Naive B cell (primary cell): Measurements from ENCODE around the gene C4orf36. TPM values are rescaled to one million over a fixed set of nuclear protein-coding genes. Genes with fewer than 3 reads are reported as not detected.
A peak's percentile ranks its signal among the peaks of the same experiment; 100 is the strongest.

Experiments
- ATAC-seq, 2 donors: fragments of 150-1000 bp; cut with Tn5 transposase; 2 replicates each; pipeline ENCODE4 v1.10.0; 2021; ENCODE audit warnings: low read depth in 2 of 2, mild to moderate bottlenecking in 2 of 2, moderate library complexity in 2 of 2
- DNase-seq: peaks from one replicate; pipeline ENCODE4 v3.0.0; 2022
- H3K27ac Mint-ChIP-seq, 6 donors: one replicate each; pipeline ENCODE4 v1.8.0; 2020 to 2022; ENCODE audit warnings: mild to moderate bottlenecking in 6 of 6, mixed read lengths in 6 of 6, moderate library complexity in 5 of 6, inconsistent platforms in 2 of 6
- H3K27me3 Mint-ChIP-seq, 3 donors: one replicate each; pipeline ENCODE4 v1.8.0; 2021 to 2022; ENCODE audit warnings: mixed read lengths in 3 of 3, mild to moderate bottlenecking in 1 of 3
- H3K36me3 Mint-ChIP-seq, 2 donors: one replicate each; pipeline ENCODE4 v1.8.0; 2020 to 2022; ENCODE audit warnings: mixed read lengths in 2 of 2, inconsistent platforms in 1 of 2, mild to moderate bottlenecking in 1 of 2
- H3K4me1 Mint-ChIP-seq, 3 donors: one replicate each; pipeline ENCODE4 v1.8.0; 2020 to 2022; ENCODE audit warnings: mixed read lengths in 3 of 3, inconsistent platforms in 1 of 3, mild to moderate bottlenecking in 1 of 3, moderate library complexity in 1 of 3
- H3K4me3 Mint-ChIP-seq, 8 donors: one replicate each; pipeline ENCODE4 v1.8.0; 2020 to 2022; ENCODE audit warnings: mild to moderate bottlenecking in 8 of 8, mixed read lengths in 8 of 8, moderate library complexity in 8 of 8, inconsistent platforms in 2 of 8
- H3K9me3 Mint-ChIP-seq, 7 donors: one replicate each; pipeline ENCODE4 v1.8.0; 2020 to 2022; ENCODE audit warnings: mixed read lengths in 7 of 7, mild to moderate bottlenecking in 5 of 7, inconsistent platforms in 2 of 7, moderate library complexity in 1 of 7
- polyA plus RNA-seq, 6 donors: library from polyadenylated mRNA; unstranded; fragments of 300-500 nt; fragmentation: Illumina TruSeq; gene quantifications; one replicate each; pipeline ENCODE4 v1.2.3, GENCODE V29; 2021; ENCODE audit warnings: low read depth in 6 of 6

C4orf36 gene
- polyA plus RNA-seq, 6 donors from 2014 or later: not detected

DNA sequence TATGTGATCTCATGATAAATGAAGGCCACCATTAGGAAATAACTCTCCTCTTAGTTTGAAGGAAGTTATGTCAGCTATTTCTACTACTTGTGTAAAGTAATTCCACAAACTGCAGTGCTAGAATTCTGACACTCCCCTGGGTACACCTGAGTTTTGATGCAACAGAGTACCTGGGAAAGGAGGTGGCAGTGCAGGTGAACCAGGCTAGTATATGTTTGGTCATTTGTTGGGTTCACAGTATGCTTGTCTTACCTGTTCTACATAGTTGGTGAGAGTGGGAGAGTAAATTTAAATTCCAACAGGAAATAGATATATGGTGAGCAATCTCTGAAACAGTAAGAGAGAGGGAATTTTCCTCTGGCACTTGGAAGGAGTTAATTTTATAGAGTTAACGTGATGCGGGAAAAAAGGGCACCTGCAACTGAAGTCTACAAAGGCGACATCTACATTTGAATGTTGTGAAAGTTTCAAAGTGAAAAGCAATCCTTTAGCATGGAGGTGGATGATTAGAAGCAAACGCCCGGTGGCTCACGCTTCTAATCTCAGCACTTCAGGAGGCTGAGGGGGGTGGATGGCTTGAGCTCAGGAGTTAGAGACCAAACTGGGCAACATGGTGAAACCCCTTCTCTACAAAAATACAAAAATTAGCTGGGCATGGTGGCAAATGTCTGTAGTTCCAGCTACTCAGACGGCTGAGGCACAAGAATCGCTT lies 34.7 kb downstream of the C4orf36 start:
- Mint-ChIP-seq H3K4me1 (no peaks in the 10 kb centered on the region), H3K36me3 (no peaks in the 10 kb centered on the region), H3K27me3 (no peaks in the 10 kb centered on the region), H3K9me3 (peaks cover 0 to 4% (median 0%) of the 10 kb centered on the region in 7 donors), H3K27ac (no peak overlapping the region), H3K4me3 (no peak overlapping the region)
- ATAC-seq (no peak), DNase-seq (no peak)

DNA sequence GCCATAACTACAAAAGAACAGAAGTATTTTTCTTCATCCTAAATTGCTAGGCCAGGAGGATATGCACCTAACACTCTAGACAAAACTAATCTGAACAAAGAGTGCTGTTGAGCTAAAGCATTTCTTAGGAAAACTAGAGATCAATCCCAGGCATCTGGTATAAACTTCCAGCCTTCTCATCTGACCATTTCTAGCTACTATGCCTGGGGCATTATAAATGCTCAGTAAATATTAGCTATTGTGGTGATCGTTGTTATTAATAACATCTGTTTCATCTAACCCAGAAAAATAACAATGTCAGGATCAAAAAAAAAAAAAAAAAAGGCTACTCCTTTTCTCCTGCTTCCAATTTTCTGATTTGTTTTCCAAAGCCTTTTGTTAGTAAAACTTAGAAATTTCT lies 35.3 kb downstream of the C4orf36 start:
- H3K4me3 Mint-ChIP-seq: no peak overlapping the region

DNA sequence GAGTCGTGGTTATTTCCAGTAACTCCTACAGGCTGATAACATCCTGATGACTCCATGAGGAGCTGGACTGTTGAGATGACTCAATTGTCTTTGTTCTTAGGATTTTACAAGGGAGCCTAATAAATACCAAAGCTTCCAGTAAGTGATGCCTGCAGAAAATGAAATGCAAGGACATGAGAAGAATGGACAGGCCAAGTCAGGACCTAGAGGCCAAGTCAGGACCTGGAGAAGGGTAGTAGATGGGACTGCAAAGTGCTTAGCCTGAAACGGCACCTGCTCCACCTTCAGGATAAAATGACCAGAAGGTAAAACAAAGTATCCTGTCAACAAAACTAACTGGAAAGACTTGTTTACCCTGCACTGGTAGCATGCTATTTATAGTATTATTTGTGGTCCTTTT lies 36.6 kb downstream of the C4orf36 start:
- no peaks in the 10 kb centered on the region for H3K36me3 Mint-ChIP-seq
- DNase-seq (no peak), ATAC-seq (no peak)
- peaks cover 0 to 3% (median 0%) of the 10 kb centered on the region in 7 donors for H3K9me3 Mint-ChIP-seq
- no peaks in the 10 kb centered on the region for H3K27me3 Mint-ChIP-seq
- no peaks in the 10 kb centered on the region for H3K4me1 Mint-ChIP-seq
- no peak overlapping the region for H3K4me3 Mint-ChIP-seq
- H3K27ac Mint-ChIP-seq: no peak overlapping the region

More for the DNA sequence above, 35.3 kb downstream of the C4orf36 start:
- Mint-ChIP-seq H3K36me3 (no peaks in the 10 kb centered on the region), H3K4me1 (no peaks in the 10 kb centered on the region), H3K9me3 (peaks cover 0 to 4% (median 0%) of the 10 kb centered on the region in 7 donors), H3K27ac (no peak overlapping the region), H3K27me3 (no peaks in the 10 kb centered on the region)
- no peak for DNase-seq
- no peak for ATAC-seq

GRCh38 chr4:86853209-86853608 lies 39.0 kb downstream of the C4orf36 start:
- ATAC-seq (no peak), DNase-seq (no peak)
- Mint-ChIP-seq H3K27me3 (no peaks in the 10 kb centered on the region), H3K4me1 (no peaks in the 10 kb centered on the region), H3K9me3 (peaks cover 0 to 9% (median 0%) of the 10 kb centered on the region in 7 donors), H3K4me3 (no peak overlapping the region), H3K36me3 (no peaks in the 10 kb centered on the region), H3K27ac (no peak overlapping the region)

DNA sequence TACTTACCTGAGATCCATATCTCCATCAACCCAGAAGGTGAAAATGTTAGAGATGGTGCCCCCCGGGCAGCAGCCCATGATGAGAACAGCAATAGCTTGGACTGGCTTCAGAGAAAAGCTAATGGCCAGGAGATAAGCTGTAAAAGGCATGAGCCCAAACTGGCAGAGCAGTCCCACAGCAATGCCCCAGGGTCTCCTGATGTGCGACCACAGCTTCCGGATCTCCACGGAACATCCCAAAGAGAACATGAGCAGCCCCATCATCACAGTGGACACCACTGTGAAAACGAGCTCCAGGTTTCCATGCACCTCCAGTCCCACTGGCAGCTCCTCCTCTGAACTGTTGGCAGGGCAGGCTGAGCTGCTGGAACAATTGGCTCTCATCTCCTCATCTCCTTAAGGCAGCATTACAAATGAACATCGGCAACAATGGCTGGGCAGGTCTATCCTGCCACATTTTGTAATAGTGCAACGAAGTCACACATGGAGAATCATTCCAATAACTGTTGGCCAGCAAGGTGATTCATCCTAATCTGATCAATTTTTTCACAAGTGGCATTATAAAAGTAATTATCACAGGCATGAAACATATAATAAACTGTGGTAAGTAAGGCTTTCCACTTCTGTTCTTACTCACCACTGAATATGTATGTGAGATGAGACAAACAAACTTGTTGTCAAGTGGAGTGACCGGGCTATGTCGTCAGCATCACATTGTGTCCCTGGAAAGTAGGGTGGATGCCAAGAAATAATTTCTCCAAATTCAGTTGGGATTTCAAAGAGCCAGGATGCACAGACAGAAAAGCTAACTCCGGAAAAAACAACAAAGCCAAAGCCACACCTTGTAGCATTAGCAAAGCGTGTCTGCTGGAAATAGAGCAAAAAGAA lies 43.2 kb downstream of the C4orf36 start, which contains the start of gene SLC10A6:
Gene SLC10A6, minus strand, starts transcription at position 653 of the 888 bp plus-strand sequence. Its CDS starts 269 bp downstream, at position 384.
- DNase-seq (no peak), ATAC-seq (no peak)
- Mint-ChIP-seq H3K4me1 (no peaks in the 10 kb centered on the region), H3K27me3 (peaks cover 0 to 4% (median 0%) of the 10 kb centered on the region in 3 donors), H3K36me3 (no peaks in the 10 kb centered on the region), H3K9me3 (peaks cover 0 to 9% (median 0%) of the 10 kb centered on the region in 7 donors), H3K4me3 (no peak within 1 kb of the TSS), H3K27ac (no peak within 1 kb of the TSS)

DNA sequence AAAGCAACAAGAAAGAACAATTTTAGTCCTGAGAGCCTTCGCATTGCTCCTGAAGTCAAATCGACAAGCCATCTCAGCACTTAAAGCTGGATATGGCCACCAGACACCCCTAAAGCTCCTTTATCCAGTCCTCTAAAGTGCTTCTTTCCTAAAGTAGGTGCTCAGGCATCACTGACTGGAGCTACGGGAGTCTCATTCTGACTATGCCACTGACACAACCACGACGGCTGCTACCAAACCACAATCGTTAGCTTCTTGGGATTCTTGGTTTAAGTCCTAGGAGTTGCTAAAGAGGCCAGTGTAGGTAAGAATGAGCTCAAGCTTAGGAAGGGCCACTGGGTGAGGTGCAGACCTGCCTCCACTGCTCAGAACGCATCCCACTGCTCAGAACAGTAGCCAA lies 44.1 kb downstream of the C4orf36 start:
- Mint-ChIP-seq H3K27ac (no peak overlapping the region), H3K27me3 (peaks cover 0 to 4% (median 0%) of the 10 kb centered on the region in 3 donors), H3K36me3 (no peaks in the 10 kb centered on the region), H3K4me3 (no peak overlapping the region), H3K9me3 (peaks cover 0 to 9% (median 0%) of the 10 kb centered on the region in 7 donors), H3K4me1 (no peaks in the 10 kb centered on the region)
- ATAC-seq (no peak), DNase-seq (no peak)

- Mint-ChIP-seq H3K27me3 (peaks cover 0 to 4% (median 0%) of the 10 kb centered on the region in 3 donors), H3K4me1 (no peaks in the 10 kb centered on the region), H3K36me3 (no peaks in the 10 kb centered on the region), H3K9me3 (peaks cover 0 to 9% (median 0%) of the 10 kb centered on the region in 7 donors), H3K27ac (no peak overlapping the region), H3K4me3 (no peak overlapping the region)
- ATAC-seq (no peak), DNase-seq (no peak)
Observed at GRCh38 chr4:86847571-86847970, 44.7 kb downstream of the C4orf36 start.

GRCh38 chr4:86846921-86847320 lies 45.3 kb downstream of the C4orf36 start:
- H3K27ac Mint-ChIP-seq: no peak overlapping the region
- peaks cover 0 to 4% (median 0%) of the 10 kb centered on the region in 3 donors for H3K27me3 Mint-ChIP-seq
- no peak overlapping the region for H3K4me3 Mint-ChIP-seq
- H3K4me1 Mint-ChIP-seq: no peaks in the 10 kb centered on the region
- peaks cover 0 to 9% (median 0%) of the 10 kb centered on the region in 7 donors for H3K9me3 Mint-ChIP-seq
- no peaks in the 10 kb centered on the region for H3K36me3 Mint-ChIP-seq
- no peak for ATAC-seq
- DNase-seq: no peak

- H3K4me1 Mint-ChIP-seq: no peaks in the 10 kb centered on the region
- H3K36me3 Mint-ChIP-seq: no peaks in the 10 kb centered on the region
- H3K27ac Mint-ChIP-seq: no peak overlapping the region
- no peak for ATAC-seq
- no peak overlapping the region for H3K4me3 Mint-ChIP-seq
- peaks cover 0 to 4% (median 0%) of the 10 kb centered on the region in 3 donors for H3K27me3 Mint-ChIP-seq
- peaks cover 0 to 7% (median 0%) of the 10 kb centered on the region in 7 donors for H3K9me3 Mint-ChIP-seq
- DNase-seq: no peak
Observed at GRCh38 chr4:86845593-86845992, 46.6 kb downstream of the C4orf36 start.

- Mint-ChIP-seq H3K36me3 (no peaks in the 10 kb centered on the region), H3K9me3 (no peaks in the 10 kb centered on the region), H3K27ac (no peak overlapping the region), H3K4me1 (no peaks in the 10 kb centered on the region), H3K27me3 (peaks cover 0 to 5% (median 4%) of the 10 kb centered on the region in 3 donors), H3K4me3 (no peak overlapping the region)
- DNase-seq (no peak), ATAC-seq (no peak)
Observed at GRCh38 chr4:86841309-86841708, 50.9 kb downstream of the C4orf36 start.

DNA sequence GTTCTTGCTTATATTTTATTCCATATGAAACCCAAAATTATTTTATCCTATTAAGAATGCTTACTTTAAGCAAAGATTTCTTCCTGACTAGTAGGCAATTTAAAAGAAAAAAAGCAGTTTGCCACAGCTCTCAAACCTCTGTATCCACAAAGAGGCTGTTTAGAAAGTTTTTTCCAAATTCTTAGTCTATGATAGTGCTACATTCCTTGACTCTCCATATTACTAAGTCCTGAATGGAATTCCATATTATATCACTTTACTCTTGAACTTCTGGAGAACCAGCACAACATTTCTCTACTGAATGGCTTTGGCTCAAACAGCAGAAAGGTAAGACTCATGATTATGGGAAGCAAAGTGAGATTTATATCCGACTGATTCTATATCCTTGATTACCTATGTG lies 51.4 kb downstream of the C4orf36 start:
- H3K27ac Mint-ChIP-seq: no peak overlapping the region
- no peaks in the 10 kb centered on the region for H3K36me3 Mint-ChIP-seq

DNA sequence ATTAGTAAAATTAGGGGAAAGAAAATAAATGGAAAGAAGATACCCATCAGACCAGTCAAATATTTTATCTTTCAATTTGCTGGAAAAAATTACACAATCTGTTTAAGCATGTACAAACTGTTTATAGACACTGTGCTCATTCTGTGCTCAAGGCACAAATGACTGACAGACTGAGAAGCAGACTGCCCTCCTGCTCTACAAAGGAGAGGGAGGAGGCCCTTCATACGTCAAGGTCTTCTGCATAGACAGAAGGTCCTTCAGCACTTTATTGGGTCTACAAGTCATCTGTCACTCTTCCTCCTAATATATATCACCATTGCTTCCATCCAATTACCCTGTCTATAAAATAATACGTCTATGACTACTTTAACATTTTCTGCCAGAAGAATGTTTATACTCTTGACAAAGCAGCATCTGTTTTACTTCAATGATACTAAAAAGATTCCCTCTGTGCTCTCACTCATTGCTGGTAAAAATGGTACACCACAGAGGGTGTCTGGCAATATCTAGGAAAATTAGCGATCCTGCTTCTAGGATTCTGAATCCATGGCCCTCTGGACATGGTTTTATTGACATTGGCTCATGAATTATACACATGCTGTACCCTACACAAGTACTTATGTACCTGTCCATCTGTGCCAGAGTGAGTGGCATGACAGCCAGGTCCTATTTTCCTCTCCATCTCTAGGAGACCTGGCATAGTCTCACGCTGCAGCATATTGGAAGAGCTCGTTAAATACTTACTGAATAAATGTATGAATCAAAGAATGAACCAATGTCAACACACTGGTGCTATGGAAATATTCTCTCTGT lies 54.3 kb downstream of the C4orf36 start:
- Mint-ChIP-seq H3K27ac (peak overlapping the region in 1 of 6 donors; percentile 3), H3K27me3 (peaks cover 0 to 5% (median 0%) of the 10 kb centered on the region in 3 donors), H3K9me3 (no peaks in the 10 kb centered on the region), H3K4me3 (no peak overlapping the region), H3K36me3 (no peaks in the 10 kb centered on the region), H3K4me1 (no peaks in the 10 kb centered on the region)
- DNase-seq (no peak), ATAC-seq (no peak)

More for the DNA sequence above, 51.4 kb downstream of the C4orf36 start:
- no peaks in the 10 kb centered on the region for H3K4me1 Mint-ChIP-seq
- ATAC-seq (no peak), DNase-seq (no peak)
- H3K9me3 Mint-ChIP-seq: no peaks in the 10 kb centered on the region
- peaks cover 0 to 5% (median 4%) of the 10 kb centered on the region in 3 donors for H3K27me3 Mint-ChIP-seq
- no peak overlapping the region for H3K4me3 Mint-ChIP-seq

DNA sequence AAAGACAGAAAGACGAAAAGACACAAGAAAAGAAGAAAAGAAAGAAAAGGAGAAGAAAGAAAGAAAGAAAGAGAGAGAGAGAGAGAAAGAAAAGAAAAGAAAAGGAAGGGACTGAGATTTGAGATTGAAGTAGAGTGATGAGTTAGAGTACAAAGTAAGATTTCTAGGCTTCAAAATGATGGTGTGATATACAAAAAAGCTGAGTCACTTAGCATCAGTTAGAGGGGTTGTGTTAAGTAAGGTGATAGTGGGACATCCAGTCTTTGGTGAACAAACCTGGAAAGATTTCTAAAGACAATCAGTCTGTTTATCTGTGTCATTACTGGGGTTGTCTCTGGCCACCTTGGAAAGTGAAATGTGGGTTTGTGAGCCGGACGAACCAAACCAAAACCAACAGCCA lies 56.5 kb downstream of the C4orf36 start:
- Mint-ChIP-seq H3K27ac (no peak overlapping the region), H3K4me1 (no peaks in the 10 kb centered on the region), H3K36me3 (no peaks in the 10 kb centered on the region), H3K4me3 (no peak overlapping the region), H3K27me3 (peaks cover 0 to 5% (median 0%) of the 10 kb centered on the region in 3 donors), H3K9me3 (no peaks in the 10 kb centered on the region)
- DNase-seq (no peak), ATAC-seq (no peak)
